ENCODE data around the gene NFIA. TPM values are rescaled to one million over a fixed set of nuclear protein-coding genes. Genes with fewer than 3 reads are reported as not detected.

Gene NFIA
- polyA plus RNA-seq, 3 donors = 1.4 to 5.3 (median 2.4) TPM

- Histone ChIP-seq H3K36me3 (replicated peaks in 1 of 2; ENCODE audit: control insufficient read depth in 1 of 2, insufficient read depth in 2 of 2, low read length in 2 of 2) (no peaks in the 10 kb centered on the region), H3K9me3 (replicated peaks in 1 of 2; ENCODE audit: control insufficient read depth in 1 of 2, insufficient read depth in 1 of 2, low read length in 2 of 2) (no peaks in the 10 kb centered on the region), H3K9ac (ENCODE audit: insufficient read depth, low read length, poor library complexity, severe bottlenecking) (no peak overlapping the region), H3K79me2 (ENCODE audit: insufficient read depth, low read length) (no peaks in the 10 kb centered on the region), H3K4me2 (replicated peaks; ENCODE audit: extremely low read depth, low read length, poor library complexity, severe bottlenecking) (no peak overlapping the region), H3K27me3 (ENCODE audit: control insufficient read depth in 2 of 2, insufficient read depth in 2 of 2, low read length in 2 of 2) (no peaks in the 10 kb centered on the region), H3K4me3 (replicated peaks in 1 of 3; ENCODE audit: low read depth in 2 of 3, low read length in 3 of 3) (no peak overlapping the region), H4K20me1 (ENCODE audit: insufficient read depth, low read length) (no peaks in the 10 kb centered on the region), H3K27ac (ENCODE audit: low read depth in 1 of 2, low read length in 2 of 2) (no peak overlapping the region), H3K4me1 (ENCODE audit: control insufficient read depth in 1 of 2, insufficient read depth in 2 of 2, low read length in 2 of 2) (no peaks in the 10 kb centered on the region), H2AFZ (ENCODE audit: insufficient read depth, low read depth, low read length, poor library complexity, severe bottlenecking) (no peak overlapping the region)
- no peak for DNase-seq
- H3K36me3 Mint-ChIP-seq = peaks cover 0 to 1% of the 10 kb centered on the region in 2 donors
- H3K9me3 Mint-ChIP-seq = no peaks in the 10 kb centered on the region
- no peak overlapping the region for H3K4me3 Mint-ChIP-seq
- intact Hi-C loops (cut with micrococcal nuclease) = no loop called here
- peaks cover 0 to 2% (median 0%) of the 10 kb centered on the region in 3 donors for H3K27me3 Mint-ChIP-seq (ENCODE audit: low read depth in 3 of 3)
- no CpG with 5 or more reads among the region's 2 CpGs for WGBS (ENCODE audit: insufficient coverage)
- TF ChIP-seq CTCF (IDR thresholded peaks at IDR 0.05) = no peak
- no peaks in the 10 kb centered on the region for H3K4me1 Mint-ChIP-seq
- no peak overlapping the region for H3K27ac Mint-ChIP-seq
Measured at GRCh38 chr1:61171346-61171745, 89.0 kb downstream of the NFIA start.

GRCh38 chr1:61171974-61172373 lies 89.6 kb downstream of the NFIA start:
- Mint-ChIP-seq H3K4me1 (no peaks in the 10 kb centered on the region), H3K27ac (no peak overlapping the region), H3K27me3 (ENCODE audit: low read depth in 3 of 3) (peaks cover 0 to 2% (median 0%) of the 10 kb centered on the region in 3 donors), H3K36me3 (peaks cover 0 to 1% of the 10 kb centered on the region in 2 donors), H3K9me3 (no peaks in the 10 kb centered on the region), H3K4me3 (no peak overlapping the region)
- Histone ChIP-seq H3K4me3 (replicated peaks in 1 of 3; ENCODE audit: low read depth in 2 of 3, low read length in 3 of 3) (no peak overlapping the region), H3K79me2 (ENCODE audit: insufficient read depth, low read length) (no peaks in the 10 kb centered on the region), H4K20me1 (ENCODE audit: insufficient read depth, low read length) (no peaks in the 10 kb centered on the region), H2AFZ (ENCODE audit: insufficient read depth, low read depth, low read length, poor library complexity, severe bottlenecking) (no peak overlapping the region), H3K9ac (ENCODE audit: insufficient read depth, low read length, poor library complexity, severe bottlenecking) (no peak overlapping the region), H3K9me3 (replicated peaks in 1 of 2; ENCODE audit: control insufficient read depth in 1 of 2, insufficient read depth in 1 of 2, low read length in 2 of 2) (no peaks in the 10 kb centered on the region), H3K4me1 (ENCODE audit: control insufficient read depth in 1 of 2, insufficient read depth in 2 of 2, low read length in 2 of 2) (no peaks in the 10 kb centered on the region), H3K27me3 (ENCODE audit: control insufficient read depth in 2 of 2, insufficient read depth in 2 of 2, low read length in 2 of 2) (no peaks in the 10 kb centered on the region), H3K36me3 (replicated peaks in 1 of 2; ENCODE audit: control insufficient read depth in 1 of 2, insufficient read depth in 2 of 2, low read length in 2 of 2) (no peaks in the 10 kb centered on the region), H3K27ac (ENCODE audit: low read depth in 1 of 2, low read length in 2 of 2) (no peak overlapping the region), H3K4me2 (replicated peaks; ENCODE audit: extremely low read depth, low read length, poor library complexity, severe bottlenecking) (no peak overlapping the region)
- DNase-seq = no peak
- intact Hi-C loops (cut with micrococcal nuclease) = no loop called here
- WGBS (ENCODE audit: insufficient coverage) = 100% methylated on average over 1 of the region's 4 CpGs
- TF ChIP-seq CTCF (IDR thresholded peaks at IDR 0.05) = no peak
